SU-DHL-6 (cell line): Measurements from ENCODE around the gene MAPK8.

Experiments
- H2AFZ ChIP-seq: fragments of 200-600 bp; sonication (generic); 2 replicates; pipeline ENCODE4 v1.6.1; 2014; ENCODE audit warnings: low read depth, mild to moderate bottlenecking, moderate library complexity, mixed read lengths, antibody characterized with exemption, low read length; ENCODE audit not compliant: severe bottlenecking
- H3F3A ChIP-seq: fragments of 200-600 bp; shearing (Covaris generic); 2 replicates; pipeline ENCODE4 v1.6.0; 2016; ENCODE audit warnings: antibody characterized with exemption, mild to moderate bottlenecking; ENCODE audit not compliant: insufficient read depth
- H3K27ac ChIP-seq: fragments of 200-600 bp; sonication (generic); 2 replicates; pipeline ENCODE4 v1.5.1; 2016; ENCODE audit warnings: low read depth, mild to moderate bottlenecking, low read length, moderate library complexity, mixed read lengths
- H3K27me3 ChIP-seq: fragments of 200-600 bp; sonication (generic), shearing (Covaris generic); 2 replicates; pipeline ENCODE4 v1.6.0; 2014; ENCODE audit warnings: mild to moderate bottlenecking, low read length
- H3K36me3 ChIP-seq: fragments of 200-600 bp; sonication (generic); 2 replicates; pipeline ENCODE4 v1.6.1; 2014; ENCODE audit warnings: mild to moderate bottlenecking, low read length, mixed read lengths
- H3K4me2 ChIP-seq: fragments of 300-600, 200-600 bp; shearing (Covaris generic), sonication (generic); 2 replicates; pipeline ENCODE4 v1.6.0; 2014; ENCODE audit warnings: low read length, low read depth, mild to moderate bottlenecking; ENCODE audit not compliant: poor library complexity, severe bottlenecking
- H3K4me3 ChIP-seq: fragments of 200-600 bp; sonication (generic); 2 replicates; pipeline ENCODE4 v1.5.1; 2014; ENCODE audit warnings: antibody characterized with exemption, low read length, mild to moderate bottlenecking, mixed read lengths; ENCODE audit not compliant: insufficient read depth, poor library complexity, severe bottlenecking
- H3K79me2 ChIP-seq: fragments of 200-600 bp; sonication (generic); 2 replicates; pipeline ENCODE4 v1.6.1; 2014; ENCODE audit warnings: mild to moderate bottlenecking, low read length, moderate library complexity; ENCODE audit not compliant: insufficient read depth
- H3K9ac ChIP-seq: fragments of 200-600 bp; sonication (generic); 2 replicates; pipeline ENCODE4 v1.7.0; 2014; ENCODE audit warnings: mild to moderate bottlenecking, low read length
- H3K9me2 ChIP-seq: fragments of 200-600 bp; sonication (generic); replicated peaks from 2 replicates; pipeline ENCODE4 v1.6.1; 2014; ENCODE audit warnings: low read length; ENCODE audit not compliant: insufficient read depth
- H3K9me3 ChIP-seq: fragments of 200-600 bp; sonication (generic); 2 replicates; pipeline ENCODE4 v1.6.1; 2014; ENCODE audit warnings: low read length, mixed read lengths; ENCODE audit not compliant: insufficient read depth
- H4K20me1 ChIP-seq: fragments of 200-600 bp; sonication (generic); 2 replicates; pipeline ENCODE4 v1.6.1; 2014; ENCODE audit warnings: low read depth, mild to moderate bottlenecking, antibody characterized with exemption, low read length, moderate library complexity, mixed read lengths
- EZH2phosphoT487 ChIP-seq: fragments of 200-600 bp; sonication (generic), shearing (Covaris generic); conservative IDR thresholded peaks from 2 replicates; pipeline ENCODE4 v1.6.1; 2018; ENCODE audit warnings: mild to moderate bottlenecking, antibody characterized with exemption, low read length, moderate library complexity, mixed read lengths
- TF ChIP-seq, protein P1 (sequence below): fragments of 200-600 bp; sonication (generic); IDR thresholded peaks from one replicate; pipeline ENCODE4 v1.5.1; 2017; ENCODE audit warnings: antibody characterized with exemption, mild to moderate bottlenecking, low read length, moderate library complexity; ENCODE audit not compliant: insufficient read depth, poor library complexity, severe bottlenecking

Gene MAPK8

DNA sequence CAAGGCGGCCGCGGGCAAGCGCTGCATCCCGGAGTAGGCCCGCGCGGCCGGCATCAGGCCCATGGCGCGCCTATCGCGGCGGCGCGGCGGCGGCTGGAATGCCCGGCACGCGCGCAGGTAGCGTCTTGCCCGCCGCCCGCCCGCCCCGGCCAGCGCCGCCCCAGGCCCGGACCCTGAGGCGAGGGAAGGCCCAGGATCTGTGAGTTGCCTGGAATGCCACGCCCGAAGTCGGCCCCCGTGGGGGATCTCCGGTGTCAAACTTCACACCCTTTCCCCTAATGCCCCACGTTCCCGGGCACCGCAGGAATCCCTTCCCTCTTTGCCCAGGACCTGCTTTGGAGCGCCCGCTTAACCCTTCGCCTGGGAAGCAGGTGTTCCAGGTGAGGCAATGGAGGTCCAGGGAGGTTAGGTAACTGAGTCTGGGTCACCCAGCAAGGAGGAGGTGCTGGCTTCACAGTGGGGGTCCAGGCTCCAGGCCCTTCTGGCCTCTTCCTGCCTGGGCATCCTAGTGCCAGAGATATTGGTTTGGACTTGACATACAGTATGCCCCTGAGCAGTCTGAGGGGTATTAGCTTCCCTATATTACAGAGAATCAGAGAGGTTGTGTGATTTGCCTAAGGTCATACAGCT, 160.2 kb downstream of the MAPK8 start:
- H2AFZ ChIP-seq = no peak overlapping the region
- H4K20me1 ChIP-seq = no peaks in the 10 kb centered on the region
- H3K4me3 ChIP-seq = no peak overlapping the region
- no peaks in the 10 kb centered on the region for H3K36me3 ChIP-seq
- H3K27ac ChIP-seq = no peak overlapping the region
- TF ChIP-seq, protein P1, sequence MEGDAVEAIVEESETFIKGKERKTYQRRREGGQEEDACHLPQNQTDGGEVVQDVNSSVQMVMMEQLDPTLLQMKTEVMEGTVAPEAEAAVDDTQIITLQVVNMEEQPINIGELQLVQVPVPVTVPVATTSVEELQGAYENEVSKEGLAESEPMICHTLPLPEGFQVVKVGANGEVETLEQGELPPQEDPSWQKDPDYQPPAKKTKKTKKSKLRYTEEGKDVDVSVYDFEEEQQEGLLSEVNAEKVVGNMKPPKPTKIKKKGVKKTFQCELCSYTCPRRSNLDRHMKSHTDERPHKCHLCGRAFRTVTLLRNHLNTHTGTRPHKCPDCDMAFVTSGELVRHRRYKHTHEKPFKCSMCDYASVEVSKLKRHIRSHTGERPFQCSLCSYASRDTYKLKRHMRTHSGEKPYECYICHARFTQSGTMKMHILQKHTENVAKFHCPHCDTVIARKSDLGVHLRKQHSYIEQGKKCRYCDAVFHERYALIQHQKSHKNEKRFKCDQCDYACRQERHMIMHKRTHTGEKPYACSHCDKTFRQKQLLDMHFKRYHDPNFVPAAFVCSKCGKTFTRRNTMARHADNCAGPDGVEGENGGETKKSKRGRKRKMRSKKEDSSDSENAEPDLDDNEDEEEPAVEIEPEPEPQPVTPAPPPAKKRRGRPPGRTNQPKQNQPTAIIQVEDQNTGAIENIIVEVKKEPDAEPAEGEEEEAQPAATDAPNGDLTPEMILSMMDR = no peak
- TF ChIP-seq EZH2phosphoT487 = no peak
- no peak overlapping the region for H3K9ac ChIP-seq
- H3F3A ChIP-seq = no peaks in the 10 kb centered on the region
- H3K27me3 ChIP-seq = no peaks in the 10 kb centered on the region
- no peaks in the 10 kb centered on the region for H3K9me2 ChIP-seq
- no peaks in the 10 kb centered on the region for H3K79me2 ChIP-seq
- H3K4me2 ChIP-seq = no peak overlapping the region
- H3K9me3 ChIP-seq = no peaks in the 10 kb centered on the region

DNA sequence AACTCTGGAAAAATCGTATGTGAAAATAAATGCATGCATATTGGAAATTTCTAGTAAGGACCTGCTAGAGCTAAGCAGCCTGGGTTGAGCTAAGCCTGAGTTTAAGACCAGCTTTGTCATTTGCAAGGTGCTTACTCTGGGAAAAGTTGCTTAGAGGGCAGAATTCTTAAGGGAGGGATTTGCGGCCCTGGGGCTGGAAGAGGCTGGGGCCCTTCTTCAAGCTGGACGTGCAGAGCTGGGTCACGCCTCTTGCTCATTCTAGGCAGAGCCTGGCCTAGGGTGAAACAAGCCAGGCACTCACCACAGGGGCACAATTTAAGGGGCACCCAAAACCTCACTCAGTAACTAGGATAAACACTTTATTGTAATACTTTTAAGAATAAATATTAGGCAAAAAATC, 161.2 kb downstream of the MAPK8 start:
- H3K27ac ChIP-seq = no peak overlapping the region
- H3K79me2 ChIP-seq = no peaks in the 10 kb centered on the region
- no peaks in the 10 kb centered on the region for H3K9me3 ChIP-seq
- no peak overlapping the region for H3K4me2 ChIP-seq
- H3F3A ChIP-seq = no peaks in the 10 kb centered on the region
- TF ChIP-seq, protein P1 = no peak
- TF ChIP-seq EZH2phosphoT487 = no peak
- H3K9ac ChIP-seq = no peak overlapping the region
- no peaks in the 10 kb centered on the region for H3K9me2 ChIP-seq
- no peaks in the 10 kb centered on the region for H3K36me3 ChIP-seq
- H2AFZ ChIP-seq = no peak overlapping the region
- H3K4me3 ChIP-seq = no peak overlapping the region
- H3K27me3 ChIP-seq = no peaks in the 10 kb centered on the region
- H4K20me1 ChIP-seq = no peaks in the 10 kb centered on the region

DNA sequence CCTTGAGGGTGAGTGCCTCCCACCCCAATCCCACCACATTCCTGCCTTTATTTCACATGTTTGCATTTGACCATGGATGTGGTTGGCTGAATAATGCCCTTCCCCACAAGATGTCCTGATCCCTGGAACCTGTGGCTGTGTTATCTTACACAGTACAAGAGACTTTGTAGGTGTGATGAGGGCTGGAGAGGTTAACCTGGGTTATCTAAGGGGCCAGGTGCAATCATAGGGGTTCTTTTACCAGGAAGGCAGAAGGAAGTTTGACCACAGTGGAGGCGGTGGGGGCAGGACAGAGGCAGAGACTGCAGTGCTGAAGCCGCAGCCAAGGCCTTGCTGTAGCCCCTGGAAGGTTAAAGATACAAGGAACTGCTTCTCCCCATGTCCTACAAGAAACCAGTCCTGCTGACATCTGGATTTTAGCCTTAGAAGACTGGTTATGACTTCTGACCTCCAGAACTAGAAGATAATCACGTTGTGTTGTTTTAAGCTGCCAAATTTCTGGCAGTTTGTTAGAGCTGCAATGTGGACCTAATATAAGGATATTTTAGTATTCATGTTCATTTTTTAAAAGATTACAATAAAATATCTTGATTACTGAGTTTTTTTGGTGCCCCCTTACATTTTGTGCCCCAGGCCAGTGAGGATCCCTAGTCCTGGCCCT, 161.8 kb downstream of the MAPK8 start:
- Histone ChIP-seq H3K36me3 (no peaks in the 10 kb centered on the region), H3K9ac (no peak overlapping the region), H3K4me2 (no peak overlapping the region), H3F3A (no peaks in the 10 kb centered on the region), H3K9me2 (no peaks in the 10 kb centered on the region), H3K79me2 (no peaks in the 10 kb centered on the region), H2AFZ (no peak overlapping the region), H3K9me3 (no peaks in the 10 kb centered on the region), H3K27me3 (no peaks in the 10 kb centered on the region), H4K20me1 (no peaks in the 10 kb centered on the region), H3K27ac (no peak overlapping the region), H3K4me3 (no peak overlapping the region)
- TF ChIP-seq EZH2phosphoT487 = no peak
- TF ChIP-seq, protein P1 = no peak
